GM12892 (cell line): ENCODE measurements around the gene NF1.

Source experiments
- DNase-seq: peaks from one replicate; pipeline ENCODE4 v3.0.0; 2011; ENCODE audit not compliant: insufficient read length
- FAIRE-seq: peaks from 2 replicates; lab custom pipeline; 2011; peaks lifted over from hg19 to GRCh38; lab: Jason Lieb, UNC
- POLR2A ChIP-seq: IDR thresholded peaks from 2 replicates; pipeline ENCODE4 v1.6.1; 2011; ENCODE audit warnings: low read depth, low read length, control low read depth
- POLR2AphosphoS5 ChIP-seq: IDR thresholded peaks from 2 replicates; pipeline ENCODE4 v1.6.1; 2011; ENCODE audit warnings: low read depth, low read length, control low read depth
- TAF1 ChIP-seq: IDR thresholded peaks from 2 replicates; pipeline ENCODE4 v1.6.1; 2011; ENCODE audit warnings: low read depth, mild to moderate bottlenecking, control low read depth, low read length, borderline replicate concordance

The NF1 gene

GRCh38 chr17:31114956-31115555 is 20.3 kb downstream of the NF1 start:
- DNase-seq (no peak), FAIRE-seq (peak; percentile 30)

GRCh38 chr17:31116167-31116566 is 21.4 kb downstream of the NF1 start:
- no peak for DNase-seq
- FAIRE-seq = no peak
- TF ChIP-seq POLR2AphosphoS5 (no peak), POLR2A (no peak)

More at GRCh38 chr17:31114956-31115555, 20.3 kb downstream of the NF1 start:
- no peak for TF ChIP-seq POLR2A
- no peak for TF ChIP-seq POLR2AphosphoS5
- TF ChIP-seq TAF1 = no peak

- DNase-seq (no peak), FAIRE-seq (no peak)
- no peak for TF ChIP-seq POLR2AphosphoS5
- no peak for TF ChIP-seq POLR2A
- no peak for TF ChIP-seq TAF1
These were observed 28.0 kb downstream of the NF1 start for GRCh38 chr17:31122746-31123145.

- TF ChIP-seq POLR2AphosphoS5 (no peak), TAF1 (no peak), POLR2A (no peak)
- DNase-seq (no peak), FAIRE-seq (no peak)
These were observed 31.5 kb downstream of the NF1 start for GRCh38 chr17:31126318-31126717.

GRCh38 chr17:31128241-31128640 is 33.5 kb downstream of the NF1 start:
- no peak for DNase-seq
- no peak for FAIRE-seq
- TF ChIP-seq POLR2AphosphoS5 (no peak), POLR2A (no peak), TAF1 (no peak)

- no peak for TF ChIP-seq POLR2AphosphoS5
- FAIRE-seq (no peak), DNase-seq (no peak)
These were observed 35.8 kb downstream of the NF1 start for GRCh38 chr17:31130286-31131224.

- FAIRE-seq (no peak), DNase-seq (no peak)
- TF ChIP-seq TAF1 = no peak
- no peak for TF ChIP-seq POLR2A
- TF ChIP-seq POLR2AphosphoS5 = no peak
These were observed 36.5 kb downstream of the NF1 start for GRCh38 chr17:31131299-31131698.

GRCh38 chr17:31132977-31133376 is 38.2 kb downstream of the NF1 start:
- no peak for TF ChIP-seq POLR2A
- TF ChIP-seq TAF1 = no peak
- no peak for TF ChIP-seq POLR2AphosphoS5
- FAIRE-seq (no peak), DNase-seq (no peak)

- FAIRE-seq (no peak), DNase-seq (no peak)
- TF ChIP-seq TAF1 (no peak), POLR2AphosphoS5 (no peak), POLR2A (no peak)
These were observed 39.8 kb downstream of the NF1 start for GRCh38 chr17:31134576-31134975.

GRCh38 chr17:31136319-31136718 is 41.5 kb downstream of the NF1 start:
- DNase-seq (no peak), FAIRE-seq (no peak)
- TF ChIP-seq POLR2A (no peak), POLR2AphosphoS5 (no peak), TAF1 (no peak)

GRCh38 chr17:31140111-31140510 is 45.3 kb downstream of the NF1 start:
- no peak for DNase-seq
- no peak for FAIRE-seq
- TF ChIP-seq TAF1 = no peak
- no peak for TF ChIP-seq POLR2A
- no peak for TF ChIP-seq POLR2AphosphoS5

- no peak for DNase-seq
- no peak for FAIRE-seq
- TF ChIP-seq POLR2AphosphoS5 (no peak), TAF1 (no peak), POLR2A (no peak)
These were observed 49.7 kb downstream of the NF1 start for GRCh38 chr17:31144428-31144827.
